Suprapubic skin (tissue), 4 donors: ENCODE results near the gene RAMAC. TPM values are rescaled to one million over a fixed set of nuclear protein-coding genes. Genes with fewer than 3 reads are reported as not detected.

Source experiments
- DNase-seq, 2 donors: peaks; one replicate each; pipeline ENCODE4 v3.0.0-alpha.2; 2019; ENCODE audit warnings: low spot score in 2 of 2
- H3K27ac ChIP-seq: fragments of 200-600 bp; sonication (generic); one replicate; pipeline ENCODE4 v1.5.1; 2019
- H3K27me3 ChIP-seq: fragments of 200-600 bp; sonication (generic); one replicate; pipeline ENCODE4 v1.5.1; 2019
- H3K36me3 ChIP-seq: fragments of 200-600 bp; sonication (generic); one replicate; pipeline ENCODE4 v1.5.1; 2019
- H3K4me1 ChIP-seq: fragments of 200-600 bp; sonication (generic); one replicate; pipeline ENCODE4 v1.5.1; 2019
- H3K4me3 ChIP-seq: fragments of 200-600 bp; sonication (generic); one replicate; pipeline ENCODE4 v1.5.1; 2019; ENCODE audit warnings: mild to moderate bottlenecking
- H3K9me3 ChIP-seq: fragments of 200-600 bp; sonication (generic); one replicate; pipeline ENCODE4 v1.5.1; 2019
- EP300 ChIP-seq: sonication (generic); formaldehyde crosslinking; IDR thresholded peaks from one replicate; pipeline ENCODE4 v1.6.1; 2017; ENCODE audit warnings: antibody characterized with exemption
- POLR2A ChIP-seq, 2 donors: fragments of 450-650 bp; IDR thresholded peaks; one replicate each; pipeline ENCODE4 v1.6.1; 2017; ENCODE audit warnings: antibody characterized with exemption in 2 of 2, mild to moderate bottlenecking in 2 of 2, moderate library complexity in 2 of 2
- POLR2AphosphoS5 ChIP-seq, 3 donors: sonication (generic); formaldehyde crosslinking; IDR thresholded peaks; one replicate each; pipeline ENCODE4 v1.6.1; 2017; ENCODE audit warnings: antibody characterized with exemption in 3 of 3
- WGBS: methylation state at CpG from one replicate; pipeline ENCODE4 v1.1.5; 2018; 5-methylcytosine and 5-hydroxymethylcytosine counted together
- total RNA-seq, 4 donors: library from RNA; depleted of rRNA; stranded (reverse); fragments of >200 nt; gene quantifications; one replicate each; pipeline ENCODE4 v1.1.0, GENCODE V29; 2016
- TF ChIP-seq, protein P1 (sequence below), 2 donors: fragments of 200-600 bp in 1 of 2; fragments of 450-650 bp in 1 of 2; sonication (generic) in 1 of 2; IDR thresholded peaks; one replicate each; pipeline ENCODE4 v1.5.1; 2016 to 2019; ENCODE audit warnings: antibody characterized with exemption in 2 of 2, mild to moderate bottlenecking in 1 of 2, moderate library complexity in 1 of 2

Gene RAMAC
- total RNA-seq, 4 donors from 2014 or later: 15.9 to 37.0 (median 22.1) TPM

DNA sequence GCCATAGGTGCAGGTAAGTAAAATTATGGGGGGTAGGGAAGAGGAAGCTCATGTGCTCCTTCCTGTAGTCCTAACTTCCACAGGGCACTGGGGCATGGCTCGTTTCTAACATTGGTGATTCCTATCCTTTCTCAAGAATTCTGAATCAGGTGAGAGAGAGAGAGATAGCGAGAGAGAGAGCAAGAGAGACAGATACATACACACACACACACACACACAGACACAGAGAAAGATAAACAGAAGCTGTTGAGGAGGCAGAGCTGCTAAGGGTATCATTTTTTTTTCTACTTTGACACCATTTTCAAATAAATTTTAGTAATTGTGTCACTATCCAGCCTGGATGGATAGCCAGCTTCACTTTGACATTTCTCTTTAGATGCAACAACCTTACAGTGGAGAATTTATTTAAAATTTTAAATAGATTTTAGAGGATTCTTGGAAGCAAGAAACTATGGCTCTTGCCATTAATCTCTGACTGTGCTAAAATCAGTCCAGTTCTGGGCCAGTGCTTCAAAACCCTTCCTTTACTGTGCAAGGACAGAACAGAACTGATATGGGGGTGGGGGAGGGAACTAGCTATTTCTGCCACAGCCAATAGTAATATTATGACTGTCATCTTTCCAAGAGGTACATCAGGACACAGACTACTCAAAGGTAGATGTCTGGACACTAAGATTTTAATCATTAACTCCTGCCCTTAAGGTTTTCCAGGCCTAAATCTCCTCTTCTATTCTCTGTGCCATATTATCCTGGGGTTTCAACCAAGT is 14.6 kb upstream of the RAMAC start:
- DNase-seq: no peak
- H3K36me3 ChIP-seq: no peaks in the 10 kb centered on the region
- no peak overlapping the region for H3K27ac ChIP-seq
- no peaks in the 10 kb centered on the region for H3K4me1 ChIP-seq
- H3K9me3 ChIP-seq: no peaks in the 10 kb centered on the region
- TF ChIP-seq POLR2A (IDR thresholded peaks at IDR 0.05) (no peak), POLR2AphosphoS5 (IDR thresholded peaks at IDR 0.05) (no peak), EP300 (no peak)
- TF ChIP-seq, protein P1, sequence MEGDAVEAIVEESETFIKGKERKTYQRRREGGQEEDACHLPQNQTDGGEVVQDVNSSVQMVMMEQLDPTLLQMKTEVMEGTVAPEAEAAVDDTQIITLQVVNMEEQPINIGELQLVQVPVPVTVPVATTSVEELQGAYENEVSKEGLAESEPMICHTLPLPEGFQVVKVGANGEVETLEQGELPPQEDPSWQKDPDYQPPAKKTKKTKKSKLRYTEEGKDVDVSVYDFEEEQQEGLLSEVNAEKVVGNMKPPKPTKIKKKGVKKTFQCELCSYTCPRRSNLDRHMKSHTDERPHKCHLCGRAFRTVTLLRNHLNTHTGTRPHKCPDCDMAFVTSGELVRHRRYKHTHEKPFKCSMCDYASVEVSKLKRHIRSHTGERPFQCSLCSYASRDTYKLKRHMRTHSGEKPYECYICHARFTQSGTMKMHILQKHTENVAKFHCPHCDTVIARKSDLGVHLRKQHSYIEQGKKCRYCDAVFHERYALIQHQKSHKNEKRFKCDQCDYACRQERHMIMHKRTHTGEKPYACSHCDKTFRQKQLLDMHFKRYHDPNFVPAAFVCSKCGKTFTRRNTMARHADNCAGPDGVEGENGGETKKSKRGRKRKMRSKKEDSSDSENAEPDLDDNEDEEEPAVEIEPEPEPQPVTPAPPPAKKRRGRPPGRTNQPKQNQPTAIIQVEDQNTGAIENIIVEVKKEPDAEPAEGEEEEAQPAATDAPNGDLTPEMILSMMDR (IDR thresholded peaks at IDR 0.05): no peak
- WGBS: 78% methylated on average over 2 of the region's 2 CpGs
- no peak overlapping the region for H3K4me3 ChIP-seq
- no peaks in the 10 kb centered on the region for H3K27me3 ChIP-seq

DNA sequence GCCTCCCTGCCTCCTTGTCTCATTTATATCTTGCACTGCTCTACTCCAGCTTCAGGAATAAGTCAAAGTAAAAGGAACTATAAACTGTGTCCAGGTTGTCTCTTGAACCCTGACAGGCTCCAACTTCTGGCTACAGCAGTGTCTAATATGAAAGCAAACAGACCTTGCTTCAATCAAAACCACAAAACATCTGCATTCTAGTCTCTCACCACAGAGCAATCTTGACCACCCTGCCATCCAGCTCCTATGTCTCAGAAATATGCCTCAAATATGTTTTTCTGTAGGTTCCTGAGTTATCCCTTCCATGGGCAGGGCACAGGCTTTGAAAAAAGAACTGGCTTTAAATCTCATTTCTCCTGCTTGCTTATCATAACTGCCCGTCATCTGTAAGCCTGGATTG is 13.0 kb upstream of the RAMAC start:
- H3K27ac ChIP-seq: no peak overlapping the region
- H3K9me3 ChIP-seq: no peaks in the 10 kb centered on the region
- no peaks in the 10 kb centered on the region for H3K36me3 ChIP-seq
- no peak overlapping the region for H3K4me3 ChIP-seq
- H3K4me1 ChIP-seq: no peaks in the 10 kb centered on the region
- WGBS: 91% methylated on average over 1 of the region's 1 CpG
- no peak for DNase-seq
- no peaks in the 10 kb centered on the region for H3K27me3 ChIP-seq
- TF ChIP-seq POLR2AphosphoS5 (IDR thresholded peaks at IDR 0.05) (no peak), EP300 (no peak), POLR2A (IDR thresholded peaks at IDR 0.05) (no peak)
- TF ChIP-seq, protein P1 (IDR thresholded peaks at IDR 0.05): no peak

DNA sequence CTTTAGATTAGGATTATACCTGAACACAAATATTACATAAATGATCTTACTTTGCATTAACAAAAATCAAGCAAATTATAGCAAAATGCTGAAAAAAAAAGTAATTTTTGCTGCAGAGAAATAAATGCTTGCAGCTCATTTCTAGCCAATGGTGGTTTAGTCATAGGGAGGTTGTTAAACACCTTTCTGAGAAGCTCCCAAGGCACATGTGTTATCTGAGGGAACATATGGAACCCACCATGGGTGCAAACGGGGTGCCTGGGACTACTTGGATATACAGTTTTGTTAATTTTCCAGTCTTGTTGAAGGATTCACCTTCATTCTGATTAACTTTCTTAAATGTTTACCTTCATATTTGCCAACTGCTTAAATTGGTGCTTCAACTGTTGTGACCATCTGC is 8.9 kb upstream of the RAMAC start:
- 82% methylated on average over 1 of the region's 1 CpG for WGBS
- no peak for DNase-seq
- Histone ChIP-seq H3K36me3 (no peaks in the 10 kb centered on the region), H3K27me3 (no peaks in the 10 kb centered on the region), H3K27ac (no peak overlapping the region), H3K4me1 (no peaks in the 10 kb centered on the region), H3K9me3 (no peaks in the 10 kb centered on the region), H3K4me3 (no peak overlapping the region)
- TF ChIP-seq, protein P1 (IDR thresholded peaks at IDR 0.05): no peak
- TF ChIP-seq EP300: no peak
- no peak for TF ChIP-seq POLR2A (IDR thresholded peaks at IDR 0.05)
- no peak for TF ChIP-seq POLR2AphosphoS5 (IDR thresholded peaks at IDR 0.05)

DNA sequence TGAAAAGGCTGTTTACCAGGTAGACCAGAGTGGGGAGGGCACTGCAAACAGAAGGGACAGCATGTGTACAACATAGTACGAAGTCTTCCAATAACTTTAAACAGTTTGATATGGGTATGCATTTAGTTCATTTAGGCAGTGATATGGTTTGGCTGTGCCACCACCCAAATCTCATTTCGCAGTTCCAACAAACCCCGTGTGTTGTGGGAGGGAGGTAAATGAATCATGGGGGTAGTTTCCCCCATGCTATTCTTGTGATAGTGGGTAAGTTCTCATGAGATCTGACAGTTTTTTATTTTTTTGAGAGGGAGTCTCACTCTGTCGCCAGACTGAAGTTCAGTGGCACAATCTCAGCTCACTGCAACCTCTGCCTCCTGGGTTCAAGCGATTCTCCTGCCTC is 7.6 kb upstream of the RAMAC start:
- TF ChIP-seq, protein P1 (IDR thresholded peaks at IDR 0.05): no peak
- TF ChIP-seq POLR2AphosphoS5 (IDR thresholded peaks at IDR 0.05) (no peak), POLR2A (IDR thresholded peaks at IDR 0.05) (no peak), EP300 (no peak)
- Histone ChIP-seq H3K4me3 (no peak overlapping the region), H3K9me3 (no peaks in the 10 kb centered on the region), H3K36me3 (no peaks in the 10 kb centered on the region), H3K27me3 (no peaks in the 10 kb centered on the region), H3K27ac (no peak overlapping the region), H3K4me1 (no peaks in the 10 kb centered on the region)
- DNase-seq: no peak
- WGBS: 93% methylated on average over 5 of the region's 5 CpGs

DNA sequence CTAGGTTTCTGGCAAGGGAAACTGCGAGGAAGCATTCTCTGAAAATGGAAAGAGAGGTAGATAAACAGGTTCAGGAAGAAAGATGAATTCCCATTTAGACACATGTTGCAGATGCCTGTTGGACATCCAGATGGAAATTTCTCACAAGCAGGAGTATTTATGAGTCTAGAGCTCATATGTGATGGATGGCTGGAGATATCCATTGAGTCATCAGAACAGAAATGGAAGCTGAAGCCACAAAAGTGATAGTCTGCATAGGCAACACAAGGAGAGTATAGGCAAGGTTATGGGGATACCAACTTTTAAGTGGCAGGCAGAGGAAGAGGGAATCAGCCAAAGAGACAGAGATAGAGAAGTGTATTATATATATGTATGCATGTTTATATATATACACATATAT is 6.3 kb upstream of the RAMAC start:
- no peaks in the 10 kb centered on the region for H3K36me3 ChIP-seq
- H3K4me1 ChIP-seq: no peaks in the 10 kb centered on the region
- no peaks in the 10 kb centered on the region for H3K9me3 ChIP-seq
- no peaks in the 10 kb centered on the region for H3K27me3 ChIP-seq
- no peak for DNase-seq
- H3K4me3 ChIP-seq: no peak overlapping the region
- TF ChIP-seq EP300 (no peak), POLR2AphosphoS5 (IDR thresholded peaks at IDR 0.05) (no peak)
- no peak overlapping the region for H3K27ac ChIP-seq
- WGBS: 100% methylated on average over 1 of the region's 1 CpG
